HPDE6-E6E7 (cell line): Measurements from ENCODE around the gene JAGN1.
"Not testable (repeated sequence)": the region's sequence is repeated elsewhere in the genome, so short reads cannot be mapped to it uniquely, and the experiment has no call there.

Source experiments
- DNase-seq: peaks from one replicate; pipeline ENCODE4 v3.0.0; 2011; ENCODE audit warnings: missing footprints; ENCODE audit errors: extremely low spot score

Gene JAGN1

GRCh38 chr3:9916734-9917680, 26.6 kb downstream of the JAGN1 start, which contains the start of gene IL17RC:
TSS of gene IL17RC (plus strand) at chr3:9917098. CDS start at chr3:9917316, 218 bp downstream.
- DNase-seq: peak; percentile 82

- no peak for DNase-seq
Observed at GRCh38 chr3:9917820-9918219, 27.4 kb downstream of the JAGN1 start.

GRCh38 chr3:9918261-9919038, 28.0 kb downstream of the JAGN1 start:
- no peak for DNase-seq

- no peak for DNase-seq
Observed at GRCh38 chr3:9928158-9928557, 37.7 kb downstream of the JAGN1 start.

- DNase-seq: no peak
Observed at GRCh38 chr3:9930804-9931418, 40.5 kb downstream of the JAGN1 start.

- no peak for DNase-seq
Observed at GRCh38 chr3:9932535-9932842, 42.1 kb downstream of the JAGN1 start.

GRCh38 chr3:9932843-9933560, 42.6 kb downstream of the JAGN1 start:
- DNase-seq: no peak

GRCh38 chr3:9933561-9934234, 43.3 kb downstream of the JAGN1 start, which contains the start of gene CRELD1:
TSS of gene CRELD1 (plus strand) at chr3:9933834. CDS start at chr3:9934439, 605 bp downstream.
- no peak for DNase-seq

- no peak for DNase-seq
Observed at GRCh38 chr3:9934235-9934621, 43.8 kb downstream of the JAGN1 start.

- DNase-seq: no peak
Observed at GRCh38 chr3:9934993-9935392, 44.6 kb downstream of the JAGN1 start.

- DNase-seq: no peak
Observed at GRCh38 chr3:9935966-9936510, 45.6 kb downstream of the JAGN1 start.

GRCh38 chr3:9937486-9938238, 47.3 kb downstream of the JAGN1 start:
- no peak for DNase-seq

- no peak for DNase-seq
Observed at GRCh38 chr3:9938966-9939365, 48.6 kb downstream of the JAGN1 start.

GRCh38 chr3:9939906-9940305, 49.5 kb downstream of the JAGN1 start:
- DNase-seq: not testable (repeated sequence)

GRCh38 chr3:9940746-9941145, 50.3 kb downstream of the JAGN1 start:
- no peak for DNase-seq

- no peak for DNase-seq
Observed at GRCh38 chr3:9942164-9942563, 51.8 kb downstream of the JAGN1 start.

- DNase-seq: no peak
Observed at GRCh38 chr3:9942934-9943690, 52.7 kb downstream of the JAGN1 start.
